Common myeloid progenitor, CD34-positive (primary cell): ENCODE data around the gene PTPRK.

ENCODE experiments used
- CTCF ChIA-PET: fragments of 350-600 bp; sonication (Branson Sonifier 250); formaldehyde crosslinking; loops from one replicate; lab custom pipeline; 2021; ENCODE audit warnings: antibody characterized with exemption; lab: Charles Lee
- POLR2A ChIA-PET: fragments of 350-600 bp; sonication (Branson Sonifier 250); formaldehyde crosslinking; loops from one replicate; lab custom pipeline; 2021; ENCODE audit warnings: antibody characterized with exemption; lab: Charles Lee
- DNase-seq, 3 donors: peaks; one replicate each; pipeline versions ENCODE4 v3.0.0 to v3.0.0-alpha.2; 2013
- H3K27ac ChIP-seq, 2 experiments: 1 replicate in 1 of 2; 2 replicates in 1 of 2; pipeline ENCODE4 v1.7.0; 2013; ENCODE audit warnings: inconsistent platforms in 2 of 2, low read length in 2 of 2, mild to moderate bottlenecking in 2 of 2, low read depth in 1 of 2, moderate library complexity in 1 of 2; ENCODE audit not compliant: severe bottlenecking in 2 of 2, insufficient read depth in 1 of 2, poor library complexity in 1 of 2
- H3K27me3 ChIP-seq, 5 experiments: replicated peaks in 2 of 5; 1 replicate in 3 of 5; 2 replicates in 2 of 5; pipeline versions ENCODE4 v1.6.1 to v1.7.0; 2013; ENCODE audit warnings: low read length in 4 of 5, mild to moderate bottlenecking in 2 of 5, moderate library complexity in 2 of 5, inconsistent platforms in 1 of 5; ENCODE audit not compliant: insufficient read depth in 5 of 5, control insufficient read depth in 4 of 5
- H3K36me3 ChIP-seq, 4 experiments: 1 replicate in 2 of 4; 2 replicates in 2 of 4; pipeline versions ENCODE4 v1.6.1 to v1.7.0; 2013; ENCODE audit warnings: low read length in 3 of 4, control low read depth in 1 of 4, mild to moderate bottlenecking in 1 of 4; ENCODE audit not compliant: control insufficient read depth in 4 of 4, insufficient read depth in 4 of 4
- H3K4me1 ChIP-seq, 4 experiments: 1 replicate in 3 of 4; 2 replicates in 1 of 4; pipeline versions ENCODE4 v1.6.1 to v1.7.1; 2013; ENCODE audit warnings: low read length in 3 of 4, mild to moderate bottlenecking in 3 of 4, control low read depth in 1 of 4, inconsistent platforms in 1 of 4, moderate library complexity in 1 of 4; ENCODE audit not compliant: control insufficient read depth in 4 of 4, insufficient read depth in 4 of 4; ENCODE audit errors: control extremely low read depth in 1 of 4
- H3K4me3 ChIP-seq, 7 experiments: 1 replicate in 4 of 7; 2 replicates in 3 of 7; pipeline versions ENCODE4 v1.5.1 to v1.7.0; 2013; ENCODE audit warnings: mild to moderate bottlenecking in 7 of 7, low read length in 6 of 7, moderate library complexity in 6 of 7, inconsistent platforms in 2 of 7, low read depth in 2 of 7, control low read depth in 1 of 7; ENCODE audit not compliant: insufficient read depth in 4 of 7, control insufficient read depth in 1 of 7; ENCODE audit errors: extremely low read depth in 1 of 7
- H3K9me3 ChIP-seq, 5 experiments: 1 replicate in 4 of 5; 2 replicates in 1 of 5; pipeline versions ENCODE4 v1.6.1 to v1.7.1; 2013; ENCODE audit warnings: low read length in 4 of 5, mild to moderate bottlenecking in 2 of 5, inconsistent platforms in 1 of 5, low read depth in 1 of 5, moderate library complexity in 1 of 5; ENCODE audit not compliant: control insufficient read depth in 4 of 5, insufficient read depth in 2 of 5; ENCODE audit errors: control extremely low read depth in 1 of 5
- WGBS: methylation state at CpG from one replicate; pipeline ENCODE4 v1.1.5; 2013; ENCODE audit not compliant: insufficient coverage; 5-methylcytosine and 5-hydroxymethylcytosine counted together

Gene PTPRK

GRCh38 chr6:128000363-128000762 is 520.0 kb downstream of the PTPRK start:
- WGBS: no CpG with 5 or more reads among the region's 2 CpGs
- POLR2A ChIA-PET: no interaction called here
- Histone ChIP-seq H3K36me3 (no peaks in the 10 kb centered on the region), H3K27me3 (no peaks in the 10 kb centered on the region), H3K27ac (no peak overlapping the region), H3K4me1 (no peaks in the 10 kb centered on the region), H3K9me3 (no peaks in the 10 kb centered on the region), H3K4me3 (no peak overlapping the region)
- CTCF ChIA-PET: no interaction called here
- DNase-seq: no peak

GRCh38 chr6:127998985-127999384 is 521.4 kb downstream of the PTPRK start:
- H3K27ac ChIP-seq: no peak overlapping the region
- H3K36me3 ChIP-seq: no peaks in the 10 kb centered on the region
- ChIA-PET POLR2A (no interaction called here), CTCF (no interaction called here)
- no peak for DNase-seq
- 95% methylated on average over 2 of the region's 4 CpGs for WGBS
- no peak overlapping the region for H3K4me3 ChIP-seq
- no peaks in the 10 kb centered on the region for H3K27me3 ChIP-seq
- H3K9me3 ChIP-seq: no peaks in the 10 kb centered on the region
- no peaks in the 10 kb centered on the region for H3K4me1 ChIP-seq

- ChIA-PET POLR2A (no interaction called here), CTCF (no interaction called here)
- no peak for DNase-seq
- Histone ChIP-seq H3K4me1 (no peaks in the 10 kb centered on the region), H3K36me3 (no peaks in the 10 kb centered on the region), H3K27me3 (no peaks in the 10 kb centered on the region), H3K4me3 (no peak overlapping the region), H3K27ac (no peak overlapping the region), H3K9me3 (no peaks in the 10 kb centered on the region)
- 100% methylated on average over 2 of the region's 3 CpGs for WGBS
These were observed 522.8 kb downstream of the PTPRK start for GRCh38 chr6:127997496-127998164.

- no peak for DNase-seq
- H3K36me3 ChIP-seq: no peaks in the 10 kb centered on the region
- WGBS: 86% methylated on average over 1 of the region's 3 CpGs
- H3K27ac ChIP-seq: no peak overlapping the region
- CTCF ChIA-PET: no interaction called here
- H3K27me3 ChIP-seq: no peaks in the 10 kb centered on the region
- no peaks in the 10 kb centered on the region for H3K9me3 ChIP-seq
- POLR2A ChIA-PET: no interaction called here
- H3K4me1 ChIP-seq: no peaks in the 10 kb centered on the region
- no peak overlapping the region for H3K4me3 ChIP-seq
These were observed 523.5 kb downstream of the PTPRK start for GRCh38 chr6:127996925-127997324.

- POLR2A ChIA-PET: no interaction called here
- no peaks in the 10 kb centered on the region for H3K36me3 ChIP-seq
- no peak overlapping the region for H3K27ac ChIP-seq
- H3K4me1 ChIP-seq: no peaks in the 10 kb centered on the region
- H3K4me3 ChIP-seq: no peak overlapping the region
- CTCF ChIA-PET: no interaction called here
- WGBS: 100% methylated on average over 1 of the region's 1 CpG
- no peak for DNase-seq
- no peaks in the 10 kb centered on the region for H3K9me3 ChIP-seq
- no peaks in the 10 kb centered on the region for H3K27me3 ChIP-seq
These were observed 528.3 kb downstream of the PTPRK start for GRCh38 chr6:127992144-127992543.

- POLR2A ChIA-PET: no interaction called here
- no peaks in the 10 kb centered on the region for H3K4me1 ChIP-seq
- no peaks in the 10 kb centered on the region for H3K36me3 ChIP-seq
- CTCF ChIA-PET: interaction anchor here (0.7 kb wide), 1 partner anchor 656 kb away, joined by 3 read pairs; no protein-coding TSS in a partner anchor
- WGBS: 100% methylated on average over 1 of the region's 1 CpG
- H3K27ac ChIP-seq: no peak overlapping the region
- no peak for DNase-seq
- no peaks in the 10 kb centered on the region for H3K9me3 ChIP-seq
- H3K27me3 ChIP-seq: no peaks in the 10 kb centered on the region
- no peak overlapping the region for H3K4me3 ChIP-seq
These were observed 530.3 kb downstream of the PTPRK start for GRCh38 chr6:127990074-127990473.

GRCh38 chr6:127980996-127981395 is 539.4 kb downstream of the PTPRK start:
- POLR2A ChIA-PET: no interaction called here
- Histone ChIP-seq H3K27me3 (no peaks in the 10 kb centered on the region), H3K4me3 (no peak overlapping the region), H3K27ac (no peak overlapping the region), H3K9me3 (no peaks in the 10 kb centered on the region), H3K36me3 (no peaks in the 10 kb centered on the region), H3K4me1 (no peaks in the 10 kb centered on the region)
- CTCF ChIA-PET: interaction anchor here (0.7 to 1.0 kb wide), 2 partner anchors 12 to 16 kb away, joined by 3 read pairs; no protein-coding TSS in a partner anchor
- no peak for DNase-seq
- whole genome bisulfite sequencing: 100% methylated on average over 5 of the region's 5 CpGs
